GM19372 (cell line): ENCODE data around the gene PAK2.
"Not testable (repeated sequence)": the region's sequence is repeated elsewhere in the genome, so short reads cannot be mapped to it uniquely, and the experiment has no call there.

ENCODE experiments used
- ATAC-seq: cut with Tn5 transposase; IDR thresholded peaks from one replicate; pipeline ENCODE4 v1.9.1; 2021; ENCODE audit warnings: mild to moderate bottlenecking, low read depth, moderate library complexity; ENCODE audit not compliant: unreplicated experiment

Gene PAK2

GRCh38 chr3:196839351-196839750 lies 99.7 kb downstream of the PAK2 start:
- not testable (repeated sequence) for ATAC-seq

DNA sequence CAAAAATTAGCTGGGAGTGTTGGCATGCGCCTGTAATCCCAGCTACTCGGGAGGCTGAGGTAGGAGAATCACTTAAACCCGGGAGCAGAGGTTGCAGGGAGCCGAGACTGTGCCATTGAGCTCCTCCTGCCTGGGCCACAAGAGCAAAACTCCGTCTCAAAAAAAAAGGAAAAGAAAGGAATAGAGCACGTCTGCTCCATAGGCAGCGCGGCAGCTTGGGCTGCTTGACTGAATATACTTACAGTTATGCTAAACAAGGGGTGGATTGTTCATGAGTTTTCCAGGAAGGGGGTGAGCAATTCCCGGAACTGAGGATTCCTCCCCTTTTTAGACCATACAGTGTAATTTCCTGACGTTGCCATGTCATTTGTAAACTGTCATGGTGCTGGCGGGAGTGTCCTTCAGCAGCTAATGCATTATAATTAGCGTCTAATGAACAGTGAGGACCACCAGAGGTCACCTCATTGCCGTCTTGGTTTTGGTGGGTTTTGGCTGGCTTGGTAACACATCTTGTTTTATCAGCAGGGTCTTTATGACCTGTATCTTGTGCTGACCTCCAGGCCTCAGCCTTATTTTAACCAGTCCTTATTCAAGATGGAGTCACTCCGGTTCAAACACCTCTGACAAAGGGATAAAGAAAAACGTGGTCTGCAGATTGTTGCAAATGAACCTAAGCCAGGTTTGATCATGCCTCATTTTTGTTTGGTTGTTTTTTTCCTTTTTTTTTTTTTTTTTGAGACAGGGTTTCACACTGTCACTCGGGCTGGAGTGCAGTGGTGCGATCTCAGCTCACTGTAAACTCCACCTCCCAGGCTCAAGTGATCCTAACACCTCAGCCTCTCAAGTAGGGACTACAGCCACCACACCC lies 103.1 kb downstream of the PAK2 start:
- ATAC-seq = no peak

DNA sequence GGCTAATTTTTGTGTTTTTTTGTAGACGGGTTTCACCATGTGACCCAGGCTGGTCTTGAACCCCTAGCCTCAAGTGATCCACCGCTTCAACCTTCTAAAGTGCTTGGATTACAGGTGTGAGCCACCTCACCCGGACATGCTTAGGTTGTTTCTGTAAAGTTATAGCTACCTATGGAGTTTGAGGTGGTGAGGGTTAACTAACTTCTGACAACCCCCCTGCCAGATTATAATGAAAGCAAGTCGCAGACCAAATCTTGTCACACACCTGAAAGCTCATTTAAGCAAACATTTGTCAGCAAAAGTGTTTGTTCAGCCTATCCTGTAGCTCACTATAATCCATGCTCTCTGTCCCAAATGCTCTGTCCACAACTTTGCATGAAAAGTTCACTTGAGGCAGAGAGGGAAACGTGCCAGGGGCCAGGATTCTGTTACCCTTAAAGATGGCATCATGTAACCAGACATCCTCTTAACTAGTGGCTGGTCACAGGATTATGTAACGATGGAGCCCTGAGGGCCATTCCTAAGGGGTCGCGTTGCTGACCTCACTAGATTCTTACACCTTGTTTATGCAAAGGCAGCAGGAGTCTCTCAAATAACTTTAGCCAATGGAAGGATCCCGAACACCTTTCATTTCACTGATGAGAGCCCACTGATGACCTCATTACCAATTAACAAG lies 103.9 kb downstream of the PAK2 start:
- ATAC-seq = no peak

DNA sequence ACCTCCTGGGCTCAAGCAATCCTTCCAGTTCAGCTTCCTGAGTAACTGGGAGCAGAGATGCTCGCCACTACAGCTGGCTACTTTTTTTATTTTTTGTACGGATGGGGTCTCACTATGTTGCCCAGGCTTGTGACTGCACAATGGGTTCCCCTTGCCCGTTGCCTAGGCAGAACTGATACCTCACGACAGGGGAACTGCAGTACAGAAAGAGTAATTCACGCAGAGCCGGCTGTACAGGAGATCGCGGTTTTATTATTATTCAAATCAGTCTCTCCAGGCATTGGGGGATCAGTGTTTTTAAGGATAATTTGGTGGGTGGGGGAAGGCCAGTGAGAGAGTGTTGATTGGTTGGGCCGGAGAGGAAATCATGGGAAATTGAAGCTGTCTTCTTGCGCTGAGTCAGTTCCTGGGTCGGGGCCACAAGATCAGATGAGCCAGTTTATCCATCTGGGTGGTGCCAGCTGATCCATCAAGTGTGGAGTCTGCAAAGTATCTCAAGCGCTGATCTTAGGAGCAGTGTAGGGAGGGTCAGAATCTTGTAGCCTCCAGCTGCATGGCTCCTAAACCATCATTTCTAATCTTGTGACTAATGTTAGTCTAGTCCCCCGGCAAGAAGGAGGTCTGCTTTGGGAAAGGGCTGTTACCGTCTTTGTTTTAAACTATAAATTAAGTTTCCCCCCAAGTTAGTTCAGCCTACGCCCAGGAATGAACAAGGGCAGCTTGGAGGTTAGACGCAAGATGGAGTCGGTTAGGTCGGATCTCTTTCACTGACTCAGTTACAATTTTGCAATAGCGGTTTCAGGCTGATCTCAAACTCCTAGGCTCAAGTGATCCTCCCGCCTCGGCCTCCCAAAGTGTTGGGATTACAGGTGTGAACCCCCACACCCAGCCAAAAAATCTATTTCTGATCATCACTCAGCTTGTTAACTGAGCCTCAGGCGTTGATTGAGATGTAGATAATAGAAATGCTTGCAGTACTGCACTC lies 104.9 kb downstream of the PAK2 start:
- not testable (repeated sequence) for ATAC-seq

- not testable (repeated sequence) for ATAC-seq
Observed at GRCh38 chr3:196848375-196848774, 108.7 kb downstream of the PAK2 start.

- ATAC-seq = no peak
Observed at GRCh38 chr3:196849180-196849741, 109.6 kb downstream of the PAK2 start.

DNA sequence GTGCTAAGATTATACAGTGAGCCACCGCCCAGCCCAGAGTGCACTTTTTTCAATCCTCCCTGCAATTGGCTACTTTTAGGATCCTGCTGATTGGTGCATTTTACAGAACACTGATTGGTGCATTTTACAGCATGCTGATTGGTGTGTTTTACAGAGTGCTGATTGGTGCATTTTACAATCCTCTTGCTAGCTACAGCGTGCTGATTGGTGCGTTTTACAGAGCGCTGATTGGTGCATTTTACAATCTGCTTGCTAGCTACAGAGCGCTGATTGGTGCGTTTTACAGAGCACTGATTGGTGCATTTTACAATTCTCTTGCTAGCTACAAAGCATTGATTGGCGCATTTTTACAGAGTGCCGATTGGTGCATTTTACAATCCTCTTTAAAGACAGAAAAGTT lies 123.3 kb downstream of the PAK2 start:
- ATAC-seq = not testable (repeated sequence)

DNA sequence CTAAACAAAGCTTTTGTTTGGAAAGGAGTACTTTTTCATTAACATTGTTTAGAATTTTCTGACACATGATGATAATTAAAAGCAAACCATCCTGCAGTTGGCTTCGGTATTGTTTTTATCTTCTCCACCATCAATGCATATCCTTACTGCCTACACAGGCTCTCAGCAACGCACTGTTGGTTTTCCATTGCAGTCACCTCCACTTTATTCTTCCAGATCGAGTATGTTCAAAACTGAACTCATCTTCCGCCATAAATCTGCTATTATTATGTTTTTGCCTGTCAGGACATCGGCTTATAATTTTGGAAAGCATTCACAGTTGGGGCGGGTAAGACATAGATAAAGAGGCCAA lies 127.5 kb downstream of the PAK2 start:
- ATAC-seq = no peak

DNA sequence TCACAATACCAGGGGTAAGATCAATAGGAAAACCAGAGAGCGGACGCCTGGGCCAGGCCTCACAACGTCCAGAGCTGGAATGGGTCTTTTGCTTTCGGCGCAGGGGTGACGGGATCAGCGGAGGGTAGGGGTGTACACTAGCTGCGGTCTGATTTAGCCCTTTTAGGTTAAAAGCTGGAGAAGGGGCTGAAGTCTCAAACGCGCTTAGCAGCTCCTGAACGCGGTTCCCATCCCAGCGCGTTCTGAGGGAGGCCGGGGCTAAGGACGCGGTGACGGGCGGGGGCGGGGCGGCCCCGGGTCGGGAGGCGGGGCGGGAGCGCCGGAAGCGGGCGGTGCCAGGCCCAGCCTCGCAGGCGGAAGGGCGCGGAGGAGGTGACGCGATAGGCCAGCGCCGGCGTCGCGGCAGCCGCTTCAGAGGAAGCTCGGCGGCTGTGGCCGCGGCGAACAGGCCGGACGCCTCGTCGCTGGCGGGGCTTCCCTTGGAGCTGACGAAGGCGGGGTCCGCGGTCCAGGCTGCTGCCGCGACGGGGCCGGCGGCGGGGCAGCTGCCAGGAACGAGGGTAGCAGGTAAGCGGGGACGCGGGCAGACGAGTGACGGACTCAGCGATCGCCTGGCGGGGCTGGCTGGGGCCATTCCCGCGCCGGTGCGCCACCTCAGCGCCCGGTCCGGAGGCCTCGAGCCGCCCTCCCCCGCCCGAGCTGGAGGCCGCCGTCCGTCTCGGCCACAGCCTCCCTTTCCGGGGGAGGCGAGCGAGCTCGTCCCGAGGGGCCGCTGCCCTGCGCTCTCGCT lies 128.0 kb downstream of the PAK2 start, which contains the start of gene SENP5:
TSS of gene SENP5 (plus strand) at position 414 of the 790 bp plus-strand sequence. CDS start 17,262 bp downstream, outside the sequence.
- ATAC-seq = peak; percentile 93

DNA sequence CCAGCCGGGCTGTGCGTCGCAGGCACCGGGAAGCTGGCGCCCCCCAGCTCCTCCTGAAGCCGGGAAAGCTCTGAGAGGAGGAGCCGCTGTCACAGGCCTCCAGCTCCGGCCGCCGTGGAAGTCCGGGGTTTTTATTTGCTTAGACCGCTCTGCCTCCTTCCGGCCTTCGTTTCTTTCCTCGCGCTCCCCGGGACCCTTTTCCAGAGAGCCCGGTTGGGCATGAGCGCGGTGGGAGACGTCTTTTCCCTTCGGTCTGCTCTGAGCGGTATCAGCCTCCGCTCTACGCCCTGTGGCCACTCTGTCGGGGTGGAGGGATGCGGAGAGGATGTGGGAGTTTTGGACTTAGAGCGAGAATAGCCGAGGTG lies 128.6 kb downstream of the PAK2 start:
- peak; percentile 21 for ATAC-seq

DNA sequence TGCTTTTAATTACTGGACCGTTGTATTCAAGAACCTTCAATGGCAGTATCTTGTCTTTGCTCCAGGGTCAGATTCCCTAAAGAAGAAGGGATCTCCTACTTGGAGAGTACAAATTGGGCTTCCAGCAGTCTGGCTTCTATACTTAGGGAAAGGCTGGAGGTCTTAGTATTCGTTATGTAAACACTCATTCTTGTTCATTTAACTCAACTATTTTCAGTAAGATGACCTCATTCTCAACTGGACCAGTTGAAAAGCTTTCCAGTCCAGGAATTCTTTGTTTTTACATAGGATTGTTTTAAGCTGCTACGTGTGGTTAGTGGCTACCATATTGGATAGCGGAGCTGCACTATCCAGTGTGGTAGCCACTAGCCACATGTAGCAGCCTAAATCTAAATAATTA lies 132.7 kb downstream of the PAK2 start:
- ATAC-seq = no peak

GRCh38 chr3:196874511-196875094 lies 134.9 kb downstream of the PAK2 start:
- not testable (repeated sequence) for ATAC-seq

- no peak for ATAC-seq
Observed at GRCh38 chr3:196875258-196875657, 135.6 kb downstream of the PAK2 start.
